Spleen (tissue), 11 donors: ENCODE data around the gene KIDINS220. TPM values are rescaled to one million over a fixed set of nuclear protein-coding genes. Genes with fewer than 3 reads are reported as not detected.
A peak's percentile ranks its signal among the peaks of the same experiment; 100 is the strongest.

Experiments used
- DNase-seq: peaks from one replicate; pipeline ENCODE4 v3.0.0-alpha.2; 2020
- H3K27ac ChIP-seq, 8 donors: fragments of 200-600 bp; sonication (generic) in 7 of 8; 1 replicate in 4 of 8; 2 replicates in 4 of 8; pipeline versions ENCODE4 v1.5.0 to v1.8.0; 2016 to 2021; ENCODE audit warnings: inconsistent platforms in 4 of 8, mild to moderate bottlenecking in 4 of 8, moderate library complexity in 1 of 8
- H3K27me3 ChIP-seq, 7 donors: fragments of 200-600 bp; sonication (generic) in 6 of 7; replicated peaks in 1 of 7; 1 replicate in 4 of 7; 2 replicates in 3 of 7; pipeline versions ENCODE4 v1.5.0 to v1.8.0; 2016 to 2021; ENCODE audit warnings: inconsistent platforms in 3 of 7, mild to moderate bottlenecking in 1 of 7
- H3K36me3 ChIP-seq, 6 donors: fragments of 200-600 bp; sonication (generic) in 5 of 6; 1 replicate in 4 of 6; 2 replicates in 2 of 6; pipeline versions ENCODE4 v1.5.0 to v1.8.0; 2016 to 2021; ENCODE audit warnings: inconsistent platforms in 2 of 6
- H3K4me1 ChIP-seq, 6 donors: fragments of 200-600 bp; sonication (generic) in 5 of 6; 1 replicate in 3 of 6; 2 replicates in 3 of 6; pipeline versions ENCODE4 v1.5.0 to v1.8.0; 2016 to 2021; ENCODE audit warnings: inconsistent platforms in 3 of 6
- H3K4me3 ChIP-seq, 8 donors: fragments of 200-600 bp; sonication (generic) in 7 of 8; 1 replicate in 4 of 8; 2 replicates in 4 of 8; pipeline versions ENCODE4 v1.5.0 to v1.8.0; 2016 to 2021; ENCODE audit warnings: inconsistent platforms in 4 of 8, mild to moderate bottlenecking in 4 of 8, moderate library complexity in 2 of 8
- H3K9me3 ChIP-seq, 8 donors: fragments of 200-600 bp; sonication (generic) in 7 of 8; 1 replicate in 4 of 8; 2 replicates in 4 of 8; pipeline versions ENCODE4 v1.5.0 to v1.8.0; 2016 to 2021; ENCODE audit warnings: inconsistent platforms in 4 of 8
- CTCF ChIP-seq, 11 experiments: fragments of 200-600 bp in 7 of 11; fragments of 450-650 bp in 4 of 11; sonication (generic) in 4 of 11; IDR thresholded peaks in 8 of 11; conservative IDR thresholded peaks in 3 of 11; 1 replicate in 7 of 11; 2 replicates in 4 of 11; pipeline versions ENCODE4 v1.4.0 to v1.8.0; 2016 to 2021; ENCODE audit warnings: antibody characterized with exemption in 11 of 11, inconsistent platforms in 4 of 11, mild to moderate bottlenecking in 1 of 11
- POLR2A ChIP-seq, 3 donors: fragments of 450-650 bp; IDR thresholded peaks; one replicate each; pipeline ENCODE4 v1.5.1; 2017; ENCODE audit warnings: antibody characterized with exemption in 3 of 3, mild to moderate bottlenecking in 1 of 3
- POLR2AphosphoS5 ChIP-seq, 3 donors: sonication (generic); formaldehyde crosslinking; IDR thresholded peaks; one replicate each; pipeline ENCODE4 v1.5.1; 2017; ENCODE audit warnings: antibody characterized with exemption in 3 of 3
- WGBS, 5 donors: extraction: QIAGEN DNeasy Blood & Tissue Kit in 3 of 5; methylation state at CpG; one replicate each; pipeline versions ENCODE4 v1.1.5 to v1.1.7; 2013 to 2018; 5-methylcytosine and 5-hydroxymethylcytosine counted together
- intact Hi-C: fragments of 100-400 bp; cut with DNase I; formaldehyde crosslinking; loops from one replicate; pipeline ENCODE4 v1.15.0; 2023; ENCODE audit warnings: low total_unique reads
- polyA plus RNA-seq, 3 donors: library from polyadenylated mRNA; stranded (reverse); fragments of 200-250 nt; gene quantifications; one replicate each; pipeline ENCODE4 v1.2.1, GENCODE V29; 2013
- total RNA-seq, 7 donors: library from RNA; depleted of rRNA in 3 of 7; stranded (reverse); fragments of >200 nt in 3 of 7; fragmentation: NEBNext Ultra II Directional in 4 of 7; extraction: Animal tissue kit (Norgen Biotek cat#: 25700) in 4 of 7; gene quantifications; one replicate each; pipeline versions ENCODE4 v1.1.0 to v1.2.1, GENCODE V29; 2016 to 2021
- donor health status: healthy with polysubstance abuse.
- donor health status: DM: no; HTN: no; CAD: no; lungs with moderate emphysema.
- donor health status: DM: no; HTN: no; CAD: no.
- donor health status: Bipolar disorder and iron deficiency.
- donor health status: healthy.
- donor health status: DM: no; HTN: no; CAD: no.
- donor health status: DM: yes; HTN: yes; CAD: no.

The KIDINS220 gene
- total and polyA plus RNA-seq, 10 donors = 6.0 to 84.1 (median 59.0) TPM

GRCh38 chr2:8684878-8685696, 152.3 kb downstream of the KIDINS220 start:
- Histone ChIP-seq H3K36me3 (no peaks in the 10 kb centered on the region), H3K27ac (peak overlapping the region; percentile 70 to 96 (median 88)), H3K9me3 (no peaks in the 10 kb centered on the region), H3K4me3 (peak overlapping the region; percentile 48 to 75 (median 68)), H3K27me3 (peaks cover 0 to 53% (median 8%) of the 10 kb centered on the region in 7 donors), H3K4me1 (peaks cover 8 to 50% (median 34%) of the 10 kb centered on the region in 6 donors)
- peak; percentile 90 for DNase-seq
- TF ChIP-seq POLR2AphosphoS5 (IDR thresholded peaks at IDR 0.05) (peak; percentile 42 to 78 (median 66)), CTCF (IDR thresholded peaks at IDR 0.05 in 8 of 11, conservative IDR thresholded peaks at IDR 0.05 in 3 of 11) (no peak), POLR2A (IDR thresholded peaks at IDR 0.05) (no peak)
- intact Hi-C loops = loop anchor here (5.0 kb wide), 2 partner anchors 1258 to 1588 kb away; no protein-coding TSS in a partner anchor
- 1 to 3% (median 2%) methylated on average over 31 to 87 of the region's 87 CpGs for WGBS, 5 donors

- Histone ChIP-seq H3K9me3 (no peaks in the 10 kb centered on the region), H3K4me1 (peaks cover 14 to 56% (median 40%) of the 10 kb centered on the region in 6 donors), H3K27me3 (peaks cover 0 to 59% (median 8%) of the 10 kb centered on the region in 7 donors), H3K36me3 (no peaks in the 10 kb centered on the region), H3K4me3 (peak overlapping the region; percentile 48 to 75 (median 68)), H3K27ac (peak overlapping the region; percentile 70 to 96 (median 88))
- intact Hi-C loops = loop anchor here (5.0 kb wide), 1 partner anchor 1587 kb away; no protein-coding TSS in a partner anchor
- 18 to 31% (median 25%) methylated on average over 3 of the region's 3 CpGs for WGBS, 5 donors
- TF ChIP-seq POLR2AphosphoS5 (IDR thresholded peaks at IDR 0.05) = no peak
- no peak for TF ChIP-seq POLR2A (IDR thresholded peaks at IDR 0.05)
- no peak for TF ChIP-seq CTCF (IDR thresholded peaks at IDR 0.05 in 8 of 11, conservative IDR thresholded peaks at IDR 0.05 in 3 of 11)
- DNase-seq = no peak
These were observed 152.9 kb downstream of the KIDINS220 start for GRCh38 chr2:8684540-8684877.

GRCh38 chr2:8682719-8683667, 154.4 kb downstream of the KIDINS220 start:
- Histone ChIP-seq H3K27ac (peak overlapping the region; percentile 74 to 96 (median 88)), H3K9me3 (no peaks in the 10 kb centered on the region), H3K4me3 (peak overlapping the region; percentile 52 to 75 (median 70)), H3K36me3 (no peaks in the 10 kb centered on the region), H3K4me1 (peaks cover 14 to 69% (median 51%) of the 10 kb centered on the region in 6 donors), H3K27me3 (peaks cover 0 to 70% (median 13%) of the 10 kb centered on the region in 7 donors)
- intact Hi-C loops = loop anchor here (5.0 kb wide), 1 partner anchor 1586 kb away; no protein-coding TSS in a partner anchor
- 0 to 1% (median 1%) methylated on average over 30 of the region's 30 CpGs for WGBS, 5 donors
- peak in 1 of 3 donors; percentile 13 for TF ChIP-seq POLR2A (IDR thresholded peaks at IDR 0.05)
- peak in 2 of 3 donors; percentile 14 to 29 for TF ChIP-seq POLR2AphosphoS5 (IDR thresholded peaks at IDR 0.05)
- TF ChIP-seq CTCF (IDR thresholded peaks at IDR 0.05 in 8 of 11, conservative IDR thresholded peaks at IDR 0.05 in 3 of 11) = peak in 1 of 11 experiments; percentile 10
- DNase-seq = peak; percentile 88
